Peyer's patch (tissue), 4 donors: ENCODE data around the gene PIEZO2.

Source experiments
- CTCF ChIP-seq, 6 experiments: fragments of 450-650 bp in 4 of 6; fragments of 200-600 bp in 2 of 6; sonication (generic) in 1 of 6; IDR thresholded peaks; one replicate each; pipeline ENCODE4 v1.5.1; 2017 to 2019; ENCODE audit warnings: antibody characterized with exemption in 6 of 6, mild to moderate bottlenecking in 3 of 6, moderate library complexity in 1 of 6
- POLR2A ChIP-seq, 2 donors: fragments of 450-650 bp; IDR thresholded peaks; one replicate each; pipeline ENCODE4 v1.5.1; 2017; ENCODE audit warnings: antibody characterized with exemption in 2 of 2, mild to moderate bottlenecking in 2 of 2, moderate library complexity in 2 of 2

- TF ChIP-seq CTCF (IDR thresholded peaks at IDR 0.05), result no peak
- TF ChIP-seq POLR2A (IDR thresholded peaks at IDR 0.05), result no peak
Observed at GRCh38 chr18:11005528-11005927, 143.8 kb downstream of the PIEZO2 start.
